GM20431 (cell line): ENCODE data around the gene DNAJC30.
"Not testable (repeated sequence)": the region's sequence is repeated elsewhere in the genome, so short reads cannot be mapped to it uniquely, and the experiment has no call there.

Experiments
- in situ Hi-C: fragments of 300-500 bp; cut with MseI, MboI; formaldehyde crosslinking; loops from one replicate; pipeline ENCODE4 v1.15.0; 2020; ENCODE audit warnings: low sequenced_read_pairs; ENCODE audit not compliant: unreplicated experiment

The DNAJC30 gene

DNA sequence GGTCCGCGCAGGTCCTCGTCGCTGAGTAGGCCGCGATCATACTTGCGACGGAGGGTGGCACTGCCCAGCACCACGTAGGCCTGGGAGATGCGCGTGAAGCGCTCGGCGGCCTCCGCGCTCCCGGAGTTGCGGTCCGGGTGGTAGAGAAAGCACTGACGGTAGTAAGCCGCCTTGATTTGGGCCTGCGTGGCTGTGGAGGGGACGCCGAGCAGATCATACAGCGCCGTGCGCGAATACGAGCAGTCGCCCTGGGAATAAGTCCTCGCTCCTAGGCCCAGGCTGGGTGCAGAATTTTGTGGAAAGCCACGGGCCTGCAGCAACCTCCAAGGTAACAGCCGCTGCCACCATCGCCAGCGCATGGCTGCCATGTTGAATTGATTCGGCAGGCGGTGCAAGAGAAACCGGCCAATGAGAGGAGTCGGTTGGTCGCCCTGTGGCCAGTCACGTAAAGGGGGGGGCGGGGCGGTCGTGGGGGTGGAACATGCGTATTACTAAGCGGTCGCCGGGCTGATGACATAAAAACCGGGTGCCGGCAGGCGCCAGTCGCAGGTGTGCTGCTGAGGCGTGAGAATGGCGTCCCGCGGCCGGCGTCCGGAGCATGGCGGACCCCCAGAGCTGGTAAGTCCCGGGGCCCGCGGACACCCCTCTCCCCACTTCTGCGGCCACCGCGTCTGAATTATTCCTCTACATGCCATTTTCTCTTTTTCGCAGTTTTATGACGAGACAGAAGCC lies at the start of gene DNAJC30, which contains the start of gene BUD23:
DNAJC30 (minus strand) TSS at position 398 of the 732 bp plus-strand sequence; CDS start at position 368, 30 bp downstream.
BUD23 (plus strand) TSS at position 542 of the 732 bp plus-strand sequence; CDS start at position 571, 29 bp downstream.
- in situ Hi-C loops = no loop called here

GRCh38 chr7:73732397-73732796 lies 49.1 kb upstream of the DNAJC30 start:
- in situ Hi-C loops = loop anchor here (10.0 kb wide), 1 partner anchor 128 kb away; no protein-coding TSS in a partner anchor

DNA sequence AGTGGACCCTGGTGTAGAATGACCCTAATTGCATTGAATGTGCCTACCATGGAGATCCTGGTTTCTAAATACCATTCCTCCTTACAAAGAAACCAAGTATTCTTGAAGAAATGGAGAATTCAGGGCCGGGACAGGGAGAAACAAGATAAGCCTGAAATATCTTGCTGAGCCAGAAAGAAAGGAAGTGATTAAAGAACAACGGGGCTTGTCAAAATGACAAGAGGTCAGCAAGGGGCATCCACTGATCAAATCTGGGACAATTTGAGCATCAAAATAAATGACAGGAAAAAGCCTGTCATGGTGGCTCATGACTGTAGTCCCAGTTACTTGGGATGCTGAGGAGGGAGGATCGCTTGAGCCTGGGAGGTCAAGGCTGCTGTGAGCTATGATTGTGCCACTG lies 47.2 kb upstream of the DNAJC30 start:
- in situ Hi-C loops = loop anchor here (10.0 kb wide), 1 partner anchor 126 kb away; no protein-coding TSS in a partner anchor

GRCh38 chr7:73728551-73728950 lies 45.3 kb upstream of the DNAJC30 start:
- in situ Hi-C loops = no loop called here

GRCh38 chr7:73727952-73728351 lies 44.7 kb upstream of the DNAJC30 start:
- in situ Hi-C loops = no loop called here

DNA sequence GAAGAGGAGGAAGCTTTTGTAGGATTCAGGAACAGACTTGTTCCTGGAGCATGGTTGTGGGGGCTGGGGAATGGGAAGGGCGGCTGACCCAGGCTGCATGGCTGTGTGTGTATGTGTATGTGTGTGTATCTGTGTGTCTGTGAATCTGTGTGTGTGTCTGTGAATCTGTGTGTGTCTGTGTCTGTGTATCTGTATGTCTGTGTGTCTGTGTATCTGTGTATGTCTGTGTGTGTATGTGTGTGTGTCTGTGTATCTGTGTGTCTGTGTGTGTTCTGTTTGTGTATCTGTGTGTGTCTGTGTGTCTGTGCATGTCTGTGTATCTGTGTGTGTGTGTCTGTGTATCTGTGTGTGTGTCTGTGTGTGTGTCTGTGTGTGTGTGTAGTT lies 42.8 kb upstream of the DNAJC30 start:
- in situ Hi-C loops = no loop called here

GRCh38 chr7:73723813-73724212 lies 40.6 kb upstream of the DNAJC30 start:
- in situ Hi-C loops = no loop called here

DNA sequence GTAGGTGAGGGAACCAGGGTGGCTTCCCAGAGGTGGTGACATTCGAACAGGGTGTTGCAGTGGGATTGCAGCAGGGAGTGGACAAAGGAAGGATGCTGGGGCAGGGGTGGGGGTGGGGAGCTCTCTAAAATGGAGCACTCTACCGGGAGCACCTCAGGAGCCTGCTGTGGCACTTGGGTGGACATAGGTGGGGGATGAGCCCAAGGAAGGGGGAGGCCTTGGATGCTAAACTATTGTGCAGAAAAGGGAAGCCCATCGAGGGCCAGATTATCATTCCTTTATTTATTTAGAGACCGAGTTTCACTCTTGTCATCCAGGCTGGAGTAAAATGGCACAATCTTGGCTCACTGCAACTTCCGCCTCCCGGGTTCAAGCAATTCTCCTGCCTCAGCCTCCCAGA lies 39.5 kb upstream of the DNAJC30 start:
- in situ Hi-C loops = no loop called here

GRCh38 chr7:73722182-73722581 lies 38.9 kb upstream of the DNAJC30 start:
- in situ Hi-C loops = not testable (repeated sequence)

DNA sequence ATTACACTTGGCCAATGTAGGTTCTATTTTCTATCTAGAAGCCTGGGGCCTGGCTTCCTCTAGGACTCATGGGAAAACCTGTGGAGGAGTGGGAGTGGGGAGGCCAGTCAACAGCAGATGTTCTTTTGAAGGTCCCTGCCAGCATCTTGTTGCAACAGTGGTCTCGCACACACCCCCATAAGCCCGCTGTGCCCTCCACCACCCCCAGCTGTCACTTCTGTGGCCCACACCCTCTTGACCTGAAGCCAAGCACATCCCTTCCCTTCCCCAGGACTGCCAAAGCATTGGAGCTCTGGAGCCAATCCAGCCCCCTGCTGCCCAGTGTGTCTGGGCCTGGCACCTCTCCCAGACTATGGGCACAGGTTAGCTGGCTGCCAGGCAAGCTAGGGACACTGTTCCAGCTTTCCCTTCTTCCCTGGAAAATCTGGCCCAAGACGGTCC lies 38.1 kb upstream of the DNAJC30 start:
- in situ Hi-C loops = no loop called here

DNA sequence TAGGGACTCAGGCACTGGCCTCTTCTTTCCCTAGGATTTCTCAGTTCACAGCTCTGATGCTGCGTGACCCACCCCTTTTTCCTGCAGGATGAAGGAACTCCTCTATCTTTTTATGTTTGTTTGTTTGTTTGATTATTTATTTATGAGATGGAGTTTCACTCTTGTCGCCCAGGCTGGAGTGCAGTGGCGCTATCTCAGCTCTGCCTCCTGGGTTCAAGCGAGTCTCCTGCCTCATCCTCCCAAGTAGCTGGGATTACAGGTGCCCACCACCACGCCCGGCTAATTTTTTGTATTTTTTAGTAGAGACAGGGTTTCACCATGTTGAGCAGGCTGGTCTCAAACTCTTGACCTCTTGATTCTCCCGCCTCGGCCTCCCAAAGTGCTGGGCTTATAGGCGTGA lies 37.2 kb upstream of the DNAJC30 start:
- in situ Hi-C loops = not testable (repeated sequence)

- in situ Hi-C loops = loop anchor here (10.0 kb wide), 1 partner anchor 65 kb away; no protein-coding TSS in a partner anchor
Observed at GRCh38 chr7:73719806-73720169, 36.5 kb upstream of the DNAJC30 start.

DNA sequence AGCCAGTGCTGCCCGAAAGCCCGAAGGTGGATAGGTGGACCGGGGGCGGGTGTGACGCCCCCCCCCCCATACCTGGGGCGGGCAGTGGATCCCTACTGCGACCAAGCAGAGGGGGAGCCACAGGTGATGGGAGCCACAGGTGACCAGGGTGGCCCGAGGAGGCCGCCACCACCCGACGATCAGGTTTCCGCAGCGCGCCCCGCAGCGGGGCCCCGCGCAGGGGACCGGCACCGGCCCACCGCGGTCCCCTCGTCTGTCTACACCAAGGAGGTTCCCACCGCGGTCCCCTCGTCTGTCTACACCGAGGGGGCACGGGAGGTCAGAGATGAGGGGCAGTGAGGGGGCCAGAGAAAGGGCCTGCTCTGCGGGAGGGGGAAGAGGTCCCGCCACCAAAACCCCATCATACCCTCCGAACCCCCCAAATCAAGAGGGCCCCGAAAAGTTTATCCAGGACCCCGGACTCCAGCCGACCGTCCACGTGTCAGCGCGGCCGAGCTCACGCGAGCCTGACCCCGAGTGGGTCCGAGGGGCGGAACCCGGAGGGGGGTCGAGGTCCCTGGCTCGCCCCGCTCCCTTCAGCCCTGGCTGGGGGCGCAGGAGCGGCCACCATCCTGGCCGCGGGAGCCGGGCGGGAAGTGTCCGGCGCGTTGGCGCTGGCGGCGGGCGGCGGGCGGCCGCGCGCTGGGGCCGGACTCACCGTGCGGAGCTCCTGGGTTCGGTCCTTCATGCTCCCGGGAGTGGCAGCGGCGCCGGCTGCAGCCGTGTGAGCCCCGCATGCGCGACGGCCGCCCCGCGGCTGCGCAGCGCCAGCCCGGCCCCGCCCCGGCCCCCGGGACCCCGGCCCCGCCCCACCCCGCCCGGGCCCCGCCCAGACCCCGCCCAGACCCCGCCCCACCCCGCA lies 35.9 kb upstream of the DNAJC30 start, which contains the start of gene STX1A:
STX1A (minus strand) TSS at position 765 of the 901 bp plus-strand sequence; CDS start at position 727, 38 bp downstream.
- in situ Hi-C loops = loop anchor here (10.0 kb wide), 1 partner anchor 64 kb away; no protein-coding TSS in a partner anchor

DNA sequence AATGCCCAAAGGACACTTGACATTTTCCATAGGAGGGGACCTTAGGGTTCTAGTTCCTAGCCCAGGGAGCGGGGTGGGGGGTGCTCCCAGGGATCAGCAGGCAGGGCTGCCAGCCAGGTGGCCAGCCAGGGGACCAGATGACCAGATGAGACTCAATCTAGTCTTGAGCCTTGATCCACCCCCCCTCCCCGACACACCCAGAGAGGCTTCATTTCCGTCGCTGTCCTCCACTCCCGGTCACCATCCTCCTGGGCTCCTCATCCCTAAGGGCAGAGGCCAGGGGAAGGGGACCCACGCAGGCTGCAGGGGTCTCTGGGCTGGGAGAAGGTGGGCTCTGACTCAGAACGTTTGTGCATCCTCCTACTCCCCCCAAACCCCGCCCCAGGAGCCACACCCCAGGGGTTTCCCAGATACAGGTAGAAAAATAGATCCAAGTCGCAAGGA lies 35.2 kb upstream of the DNAJC30 start:
- in situ Hi-C loops = loop anchor here (10.0 kb wide), 1 partner anchor 64 kb away; no protein-coding TSS in a partner anchor

DNA sequence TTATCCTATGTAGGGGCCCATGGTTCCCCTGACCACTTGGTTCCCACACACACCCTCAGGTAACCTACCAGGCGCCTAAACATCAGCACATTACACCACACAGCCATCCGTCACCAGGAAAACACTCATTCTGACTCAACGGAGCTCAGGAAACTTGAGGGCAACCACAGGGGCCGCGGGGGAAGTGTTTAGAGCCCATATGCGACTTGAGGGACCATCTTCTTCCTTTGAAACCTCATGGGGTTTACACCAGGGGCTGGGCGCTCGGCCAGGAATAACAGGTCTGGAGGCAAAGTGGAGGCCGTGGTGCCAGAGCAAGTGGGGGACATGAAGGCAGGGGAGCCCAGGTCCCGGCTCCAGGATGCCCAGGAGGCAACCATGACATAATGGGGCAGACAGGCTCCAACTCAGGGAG lies 34.7 kb upstream of the DNAJC30 start:
- in situ Hi-C loops = loop anchor here (10.0 kb wide), 1 partner anchor 63 kb away; no protein-coding TSS in a partner anchor

GRCh38 chr7:73717025-73717807 lies 34.0 kb upstream of the DNAJC30 start:
- in situ Hi-C loops = loop anchor here (10.0 kb wide), 1 partner anchor 62 kb away; no protein-coding TSS in a partner anchor

DNA sequence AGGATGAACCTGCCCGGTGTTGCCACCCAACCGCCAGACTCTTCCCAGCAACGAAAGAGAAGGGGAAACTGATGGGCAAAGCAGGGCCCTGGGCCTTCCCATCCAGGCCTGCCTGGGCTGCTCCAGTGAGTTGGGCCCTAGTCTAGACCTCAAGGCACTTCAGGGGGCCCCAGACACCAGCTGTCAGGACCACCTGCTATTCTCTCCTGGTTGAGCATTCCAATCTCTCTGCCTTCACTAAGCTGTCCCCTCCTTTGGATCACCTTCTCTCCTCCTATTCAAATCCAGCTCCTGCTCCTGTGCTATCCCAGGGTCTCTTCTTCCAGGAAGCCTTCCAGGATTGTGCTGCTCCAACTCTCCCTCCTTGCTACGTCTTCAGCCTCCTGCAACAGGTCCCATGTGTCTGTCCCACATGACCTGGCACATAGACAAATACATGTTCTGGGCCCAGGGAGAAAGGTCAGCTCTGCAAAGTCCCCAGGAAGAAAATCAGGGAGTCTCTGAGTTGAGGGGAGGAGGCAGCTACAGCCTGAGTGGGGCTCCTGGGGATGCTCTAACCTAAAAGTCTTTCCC lies 33.2 kb upstream of the DNAJC30 start:
- in situ Hi-C loops = loop anchor here (10.0 kb wide), 1 partner anchor 62 kb away; no protein-coding TSS in a partner anchor

DNA sequence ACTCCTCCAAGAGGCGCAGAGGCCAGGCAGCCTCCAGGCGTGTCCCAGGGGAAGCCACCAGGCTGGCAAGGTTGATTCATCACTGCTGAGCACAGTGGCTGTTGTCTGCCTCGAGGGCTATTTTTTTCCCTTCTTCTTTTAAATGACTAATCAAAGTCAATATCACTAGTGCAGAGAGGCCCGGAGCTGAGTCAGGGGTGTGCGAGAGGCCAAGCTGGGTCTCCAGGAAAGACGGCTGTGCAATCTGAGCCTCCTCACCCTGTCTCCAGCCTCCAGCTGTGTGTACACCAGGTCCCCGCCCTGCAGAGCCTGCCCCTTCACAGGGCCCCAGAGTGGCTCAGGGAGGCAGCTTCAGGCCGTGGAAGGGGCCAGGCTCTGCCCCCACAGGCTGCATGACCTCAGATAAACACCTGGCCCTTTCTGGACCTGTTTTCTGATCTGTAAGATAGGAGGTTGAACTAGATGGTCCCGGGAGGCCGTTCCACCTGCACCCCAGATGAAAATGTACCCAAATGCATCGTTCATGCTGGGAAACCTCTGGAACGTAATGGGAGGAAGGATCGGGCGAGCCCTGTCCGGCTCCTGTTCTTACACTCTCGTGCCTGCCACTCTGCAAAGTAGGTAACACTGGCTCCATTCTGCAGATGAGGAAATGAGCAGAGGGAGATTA lies 32.5 kb upstream of the DNAJC30 start:
- in situ Hi-C loops = loop anchor here (10.0 kb wide), 1 partner anchor 61 kb away; no protein-coding TSS in a partner anchor
